ENCODE results near the gene GASK1B. TPM values are rescaled to one million over a fixed set of nuclear protein-coding genes. Genes with fewer than 3 reads are reported as not detected.

GASK1B gene
- total RNA-seq, 1 experiment from 2014 or later = 1.3 TPM

DNA sequence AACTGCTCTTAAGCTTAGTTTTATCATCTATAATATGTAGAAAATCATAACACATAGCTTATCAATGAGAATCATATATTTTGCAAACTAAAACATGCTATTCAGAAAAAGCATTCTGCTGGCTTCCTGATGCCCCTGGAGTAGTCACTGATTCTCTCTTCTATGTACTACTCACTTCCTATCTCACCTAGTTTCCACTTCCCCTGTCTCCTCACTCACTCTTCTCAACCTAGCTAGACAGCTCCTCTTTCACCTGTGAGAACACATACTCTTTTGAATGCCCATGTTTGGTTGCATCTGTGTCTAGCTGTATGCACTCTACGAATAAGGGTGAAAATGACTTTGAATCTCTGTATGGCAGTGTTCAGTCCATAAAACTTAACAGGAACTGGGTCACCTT, 46.8 kb upstream of the GASK1B start:
- CTCF ChIA-PET = interaction anchor here (1.0 to 1.5 kb wide), 2 partner anchors 36 to 49 kb away, joined by 3 read pairs; no protein-coding TSS in a partner anchor
- POLR2A ChIA-PET = interaction anchor here (1.4 kb wide), 1 partner anchor 9 kb away, joined by 3 read pairs; the partner anchor contains the start of gene TMEM144
- no peak for DNase-seq (ENCODE audit: low read depth, low spot score)

DNA sequence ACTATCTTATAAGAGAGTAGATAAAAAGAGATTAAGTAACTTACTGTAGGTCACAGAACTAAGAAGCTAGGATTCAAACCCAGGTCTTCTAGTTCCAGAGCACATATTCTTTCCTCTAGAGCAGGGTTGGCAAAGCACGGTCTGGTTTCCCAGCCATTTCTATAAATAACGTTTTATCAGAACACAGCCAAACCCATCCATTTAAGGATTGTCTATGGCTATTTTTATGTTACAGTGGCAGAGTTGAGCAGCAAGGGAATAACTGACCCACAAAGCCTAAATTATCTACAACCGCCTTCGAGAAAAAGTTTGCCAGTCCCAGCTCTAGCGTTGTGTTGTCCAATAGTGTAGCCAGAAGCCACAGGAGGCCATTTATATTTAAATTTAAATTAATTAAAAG, 44.9 kb upstream of the GASK1B start:
- H3K4me3 ChIP-seq (replicated peaks in 1 of 2; ENCODE audit: low read depth in 1 of 2, low read length in 2 of 2) = no peak overlapping the region
- TF ChIP-seq ZNF274 (IDR thresholded peaks at IDR 0.05; ENCODE audit: low read depth, low read length) (no peak), SIN3A (IDR thresholded peaks at IDR 0.05; ENCODE audit: low read depth) (no peak), EGR1 (IDR thresholded peaks at IDR 0.05; ENCODE audit: low read depth) (no peak)
- TF ChIP-seq, protein P1, sequence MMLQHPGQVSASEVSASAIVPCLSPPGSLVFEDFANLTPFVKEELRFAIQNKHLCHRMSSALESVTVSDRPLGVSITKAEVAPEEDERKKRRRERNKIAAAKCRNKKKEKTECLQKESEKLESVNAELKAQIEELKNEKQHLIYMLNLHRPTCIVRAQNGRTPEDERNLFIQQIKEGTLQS (IDR thresholded peaks at IDR 0.05) = no peak
- TF ChIP-seq, protein P2, sequence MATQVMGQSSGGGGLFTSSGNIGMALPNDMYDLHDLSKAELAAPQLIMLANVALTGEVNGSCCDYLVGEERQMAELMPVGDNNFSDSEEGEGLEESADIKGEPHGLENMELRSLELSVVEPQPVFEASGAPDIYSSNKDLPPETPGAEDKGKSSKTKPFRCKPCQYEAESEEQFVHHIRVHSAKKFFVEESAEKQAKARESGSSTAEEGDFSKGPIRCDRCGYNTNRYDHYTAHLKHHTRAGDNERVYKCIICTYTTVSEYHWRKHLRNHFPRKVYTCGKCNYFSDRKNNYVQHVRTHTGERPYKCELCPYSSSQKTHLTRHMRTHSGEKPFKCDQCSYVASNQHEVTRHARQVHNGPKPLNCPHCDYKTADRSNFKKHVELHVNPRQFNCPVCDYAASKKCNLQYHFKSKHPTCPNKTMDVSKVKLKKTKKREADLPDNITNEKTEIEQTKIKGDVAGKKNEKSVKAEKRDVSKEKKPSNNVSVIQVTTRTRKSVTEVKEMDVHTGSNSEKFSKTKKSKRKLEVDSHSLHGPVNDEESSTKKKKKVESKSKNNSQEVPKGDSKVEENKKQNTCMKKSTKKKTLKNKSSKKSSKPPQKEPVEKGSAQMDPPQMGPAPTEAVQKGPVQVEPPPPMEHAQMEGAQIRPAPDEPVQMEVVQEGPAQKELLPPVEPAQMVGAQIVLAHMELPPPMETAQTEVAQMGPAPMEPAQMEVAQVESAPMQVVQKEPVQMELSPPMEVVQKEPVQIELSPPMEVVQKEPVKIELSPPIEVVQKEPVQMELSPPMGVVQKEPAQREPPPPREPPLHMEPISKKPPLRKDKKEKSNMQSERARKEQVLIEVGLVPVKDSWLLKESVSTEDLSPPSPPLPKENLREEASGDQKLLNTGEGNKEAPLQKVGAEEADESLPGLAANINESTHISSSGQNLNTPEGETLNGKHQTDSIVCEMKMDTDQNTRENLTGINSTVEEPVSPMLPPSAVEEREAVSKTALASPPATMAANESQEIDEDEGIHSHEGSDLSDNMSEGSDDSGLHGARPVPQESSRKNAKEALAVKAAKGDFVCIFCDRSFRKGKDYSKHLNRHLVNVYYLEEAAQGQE (IDR thresholded peaks at IDR 0.05; ENCODE audit: low read depth) = no peak
- no peak overlapping the region for H2AFZ ChIP-seq (ENCODE audit: low read depth, low read length, poor library complexity, severe bottlenecking)
- H3K9me3 ChIP-seq (ENCODE audit: control insufficient read depth in 1 of 2, insufficient read depth in 1 of 2, low read depth in 1 of 2, low read length in 2 of 2) = no peaks in the 10 kb centered on the region
- ChIA-PET CTCF (no interaction called here), RAD21 (ENCODE audit: low non-redundant PET in 1 of 2, low total read pairs in 2 of 2, uncharacterized antibody in 2 of 2, unreplicated experiment in 2 of 2) (no interaction called here), POLR2A (no interaction called here)
- BruUV-seq (replicated peaks) = no TSS peak
- H3K36me3 ChIP-seq (ENCODE audit: control insufficient read depth in 1 of 2, insufficient read depth in 2 of 2, low read length in 2 of 2) = peaks cover 3 to 5% of the 10 kb centered on the region in 2 experiments; a peak in 2 of 4 replicates
- H3K27ac ChIP-seq (ENCODE audit: low read depth, low read length) = no peak overlapping the region
- ATAC-seq = no peak
- no peaks in the 10 kb centered on the region for H4K20me1 ChIP-seq (ENCODE audit: insufficient read depth)
- no peak for DNase-seq (ENCODE audit: low read depth, low spot score)
- no peak overlapping the region for H3K4me2 ChIP-seq (ENCODE audit: low read length)
- no peaks in the 10 kb centered on the region for H3K27me3 ChIP-seq (ENCODE audit: insufficient read depth, low read length)
- H3K4me1 ChIP-seq (ENCODE audit: control insufficient read depth in 1 of 2, insufficient read depth in 2 of 2, low read length in 2 of 2) = no peaks in the 10 kb centered on the region
- H3K79me2 ChIP-seq (ENCODE audit: insufficient read depth, low read length) = no peaks in the 10 kb centered on the region
- no peak overlapping the region for H3K9ac ChIP-seq (ENCODE audit: low read length)
- intact Hi-C loops (cut with micrococcal nuclease) = no loop called here
- H3K9me2 ChIP-seq (ENCODE audit: insufficient read depth) = no peaks in the 10 kb centered on the region

More for the DNA sequence above, 46.8 kb upstream of the GASK1B start:
- H3K4me1 ChIP-seq (ENCODE audit: control insufficient read depth in 1 of 2, insufficient read depth in 2 of 2, low read length in 2 of 2) = no peaks in the 10 kb centered on the region
- no peak overlapping the region for H2AFZ ChIP-seq (ENCODE audit: low read depth, low read length, poor library complexity, severe bottlenecking)
- no peak overlapping the region for H3K4me2 ChIP-seq (ENCODE audit: low read length)
- ATAC-seq = no peak
- no peaks in the 10 kb centered on the region for H4K20me1 ChIP-seq (ENCODE audit: insufficient read depth)
- no peaks in the 10 kb centered on the region for H3K27me3 ChIP-seq (ENCODE audit: insufficient read depth, low read length)
- RAD21 ChIA-PET (ENCODE audit: low non-redundant PET in 1 of 2, low total read pairs in 2 of 2, uncharacterized antibody in 2 of 2, unreplicated experiment in 2 of 2) = no interaction called here
- no peak overlapping the region for H3K9ac ChIP-seq (ENCODE audit: low read length)
- H3K27ac ChIP-seq (ENCODE audit: low read depth, low read length) = no peak overlapping the region
- BruUV-seq (replicated peaks) = no TSS peak
- H3K36me3 ChIP-seq (ENCODE audit: control insufficient read depth in 1 of 2, insufficient read depth in 2 of 2, low read length in 2 of 2) = peaks cover 3 to 4% of the 10 kb centered on the region in 2 experiments; a peak in 2 of 4 replicates
- no peaks in the 10 kb centered on the region for H3K79me2 ChIP-seq (ENCODE audit: insufficient read depth, low read length)
- intact Hi-C loops (cut with micrococcal nuclease) = no loop called here
- no peaks in the 10 kb centered on the region for H3K9me2 ChIP-seq (ENCODE audit: insufficient read depth)
- no peak overlapping the region for H3K4me3 ChIP-seq (replicated peaks in 1 of 2; ENCODE audit: low read depth in 1 of 2, low read length in 2 of 2)
- TF ChIP-seq SP1 (IDR thresholded peaks at IDR 0.05; ENCODE audit: low read depth) = no peak
- no peak for TF ChIP-seq ELF1 (IDR thresholded peaks at IDR 0.05; ENCODE audit: borderline replicate concordance, low read depth)
- TF ChIP-seq, protein P1 (IDR thresholded peaks at IDR 0.05) = no peak
- H3K9me3 ChIP-seq (ENCODE audit: control insufficient read depth in 1 of 2, insufficient read depth in 1 of 2, low read depth in 1 of 2, low read length in 2 of 2) = no peaks in the 10 kb centered on the region

All from HCT116 (cell line).